CD4-positive, alpha-beta T cell treated with Interleukin-6 at 100 ng/mL for 8 hours (primary cell): Measurements from ENCODE around the gene EPB41.

Source experiments
- DNase-seq: peaks from one replicate; pipeline ENCODE4 v3.0.0-alpha.2; 2020; ENCODE audit warnings: mixed read lengths, low spot score

The EPB41 gene

DNA sequence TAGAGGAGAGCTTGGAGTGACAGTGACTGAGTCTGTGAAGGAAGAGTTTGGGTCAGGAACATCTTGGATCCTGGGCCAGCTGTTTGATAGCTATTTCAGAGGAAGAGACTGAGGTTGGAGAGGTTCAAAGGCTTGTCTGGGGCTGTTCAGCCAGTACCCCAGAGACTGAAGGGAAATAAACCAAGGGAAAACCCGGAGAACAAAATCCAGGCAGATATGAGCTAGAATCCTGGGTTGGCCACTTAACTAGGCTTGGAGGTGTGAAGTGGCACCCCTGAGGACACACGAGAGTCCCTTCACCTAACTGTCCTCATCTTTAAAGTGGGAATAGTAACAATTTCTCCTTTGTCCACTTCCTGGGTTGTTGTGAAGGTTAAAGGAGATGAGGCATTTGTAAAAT, 23.1 kb upstream of the EPB41 start:
- no peak for DNase-seq

DNA sequence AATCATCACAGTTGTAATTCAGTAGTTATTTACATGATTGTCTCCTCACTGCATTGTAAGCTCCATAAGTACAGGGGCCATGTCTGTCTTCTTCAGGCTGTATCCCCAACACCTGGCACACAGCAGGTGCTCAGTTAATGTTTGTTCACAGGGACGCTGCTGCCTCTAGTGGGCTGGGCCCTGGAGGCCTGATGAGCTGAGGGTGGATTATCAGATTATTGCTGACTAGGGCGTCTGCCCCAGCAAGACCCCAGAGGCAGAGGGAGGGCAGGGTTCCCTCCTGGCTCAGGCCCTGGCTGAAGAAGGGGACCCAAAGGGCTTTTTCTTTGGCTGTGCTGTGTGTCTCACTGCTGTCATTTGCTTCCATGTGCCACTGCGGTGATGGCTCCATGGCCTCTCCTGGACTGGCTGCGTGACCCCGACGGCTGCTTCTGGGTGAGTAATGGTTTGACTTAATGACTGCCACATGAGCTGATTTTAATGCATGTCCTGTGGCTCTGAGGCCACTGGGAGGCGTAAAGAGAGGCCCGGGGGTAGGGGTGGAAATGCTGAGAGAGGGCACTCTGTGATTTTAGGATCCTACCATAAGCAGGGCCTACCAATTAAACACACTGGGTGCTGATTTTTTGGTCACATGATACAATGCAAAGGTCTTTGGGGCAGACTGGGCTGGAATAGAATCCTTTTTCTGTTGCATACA, 20.8 kb upstream of the EPB41 start:
- no peak for DNase-seq

GRCh38 chr1:28894785-28895184, 19.6 kb upstream of the EPB41 start:
- DNase-seq, result no peak

- no peak for DNase-seq
Observed at GRCh38 chr1:28895896-28896608, 18.3 kb upstream of the EPB41 start.

DNA sequence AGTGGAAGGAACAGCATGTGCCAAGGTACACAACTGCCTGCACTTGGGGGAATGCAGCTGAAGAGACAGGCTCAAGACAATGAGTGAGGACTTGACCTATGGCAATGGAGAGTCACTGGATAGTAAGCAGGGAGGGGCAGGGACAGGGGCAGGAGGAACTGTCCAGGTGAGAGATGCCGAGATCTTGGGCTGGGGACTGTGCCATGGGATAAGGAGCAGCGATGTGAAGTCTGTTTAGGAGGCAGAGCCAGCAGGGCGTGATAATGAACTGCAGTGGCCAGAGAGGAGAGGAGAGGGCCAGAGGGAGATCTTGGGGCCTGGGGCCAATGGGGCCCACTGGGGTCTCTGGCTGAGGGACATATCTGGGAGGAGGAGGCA, 17.8 kb upstream of the EPB41 start:
- no peak for DNase-seq

DNA sequence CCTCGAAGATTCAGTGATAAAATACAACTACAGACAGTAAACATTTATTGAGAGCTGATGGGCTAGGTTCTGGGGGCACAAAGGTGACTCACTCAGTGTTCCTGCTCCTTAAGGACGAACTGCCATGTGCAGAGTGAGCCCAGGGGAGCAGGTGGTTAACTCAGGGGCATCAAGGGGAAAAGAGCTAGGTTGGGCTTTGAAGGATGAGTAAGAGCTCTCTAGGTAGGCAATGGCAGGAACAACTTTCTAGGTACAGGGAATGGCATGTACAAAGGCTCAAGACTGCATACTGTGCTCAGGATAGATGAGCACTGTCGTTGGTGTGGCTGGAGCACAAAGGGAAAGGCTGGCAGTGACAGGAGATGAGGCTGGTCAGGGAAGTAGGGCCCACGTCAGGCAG, 16.6 kb upstream of the EPB41 start:
- DNase-seq, result no peak

DNA sequence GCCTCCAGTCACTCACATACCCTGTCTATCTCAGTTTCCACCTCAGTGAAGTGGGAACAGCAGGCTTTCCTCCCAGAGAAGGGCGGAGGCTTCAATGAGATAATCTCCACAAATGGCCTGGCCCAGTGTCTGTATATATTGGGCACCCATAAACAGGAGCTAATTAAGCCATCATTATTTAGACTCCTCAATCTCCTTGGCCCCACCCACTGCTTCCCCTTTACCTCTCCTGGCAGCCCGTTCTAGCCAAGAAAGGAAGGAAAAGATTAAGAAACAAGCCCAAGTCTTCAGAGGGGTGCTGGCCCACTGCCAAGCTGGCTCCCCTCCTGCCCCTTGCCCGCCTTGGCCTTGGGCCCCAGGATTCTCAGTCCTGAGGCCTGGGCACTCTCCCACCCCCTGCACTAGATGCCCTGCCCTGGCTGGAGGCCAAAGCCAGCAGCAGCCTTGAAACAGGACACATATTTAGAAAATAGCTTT, 15.9 kb upstream of the EPB41 start:
- no peak for DNase-seq

- no peak for DNase-seq
Observed at GRCh38 chr1:28899267-28899666, 15.1 kb upstream of the EPB41 start.

DNA sequence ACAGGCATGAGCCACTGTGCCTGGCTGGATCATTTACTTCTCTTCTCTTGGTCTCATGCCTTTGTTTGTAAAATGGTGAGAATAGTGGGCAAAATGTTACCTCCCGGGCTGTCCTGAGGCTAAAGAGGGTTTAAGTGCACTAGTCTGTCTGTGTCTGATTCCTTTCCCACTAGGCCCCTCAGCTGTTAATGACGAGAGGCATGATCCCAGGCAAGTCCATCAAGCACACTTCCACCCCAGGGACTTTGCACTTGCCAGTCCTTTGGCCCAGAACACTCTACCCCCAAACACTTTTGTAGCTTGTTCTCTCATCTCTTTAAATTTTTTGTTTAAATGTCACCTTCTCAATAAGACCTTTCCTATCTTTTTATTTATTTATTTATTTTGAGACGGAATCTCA, 13.8 kb upstream of the EPB41 start:
- no peak for DNase-seq

DNA sequence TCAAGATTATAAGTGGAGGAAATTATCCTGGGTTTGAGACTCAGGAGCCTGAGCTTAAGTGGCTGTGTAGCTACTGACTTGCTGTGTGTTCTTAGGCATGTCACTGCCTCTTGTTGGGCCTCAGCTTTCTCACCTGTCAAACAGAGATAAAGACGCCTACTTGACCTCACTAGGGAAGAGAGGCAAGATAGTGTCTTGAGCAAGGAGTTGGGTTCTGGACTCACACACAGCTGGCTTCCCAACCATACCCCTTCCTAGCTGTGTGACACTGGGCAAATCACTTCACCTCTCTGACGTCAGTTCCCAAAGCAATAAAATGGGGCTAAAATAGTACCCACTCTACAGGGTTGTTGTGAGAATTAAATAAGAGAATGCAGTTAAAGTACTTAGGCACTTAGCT, 11.6 kb upstream of the EPB41 start:
- no peak for DNase-seq

GRCh38 chr1:28905921-28906666, 8.3 kb upstream of the EPB41 start:
- no peak for DNase-seq

GRCh38 chr1:28909198-28909597, 5.2 kb upstream of the EPB41 start:
- DNase-seq, result no peak

GRCh38 chr1:28910379-28911115, 3.8 kb upstream of the EPB41 start:
- DNase-seq, result no peak

- DNase-seq, result no peak
Observed at GRCh38 chr1:28913786-28914227, 562 bp upstream of the EPB41 start.

DNA sequence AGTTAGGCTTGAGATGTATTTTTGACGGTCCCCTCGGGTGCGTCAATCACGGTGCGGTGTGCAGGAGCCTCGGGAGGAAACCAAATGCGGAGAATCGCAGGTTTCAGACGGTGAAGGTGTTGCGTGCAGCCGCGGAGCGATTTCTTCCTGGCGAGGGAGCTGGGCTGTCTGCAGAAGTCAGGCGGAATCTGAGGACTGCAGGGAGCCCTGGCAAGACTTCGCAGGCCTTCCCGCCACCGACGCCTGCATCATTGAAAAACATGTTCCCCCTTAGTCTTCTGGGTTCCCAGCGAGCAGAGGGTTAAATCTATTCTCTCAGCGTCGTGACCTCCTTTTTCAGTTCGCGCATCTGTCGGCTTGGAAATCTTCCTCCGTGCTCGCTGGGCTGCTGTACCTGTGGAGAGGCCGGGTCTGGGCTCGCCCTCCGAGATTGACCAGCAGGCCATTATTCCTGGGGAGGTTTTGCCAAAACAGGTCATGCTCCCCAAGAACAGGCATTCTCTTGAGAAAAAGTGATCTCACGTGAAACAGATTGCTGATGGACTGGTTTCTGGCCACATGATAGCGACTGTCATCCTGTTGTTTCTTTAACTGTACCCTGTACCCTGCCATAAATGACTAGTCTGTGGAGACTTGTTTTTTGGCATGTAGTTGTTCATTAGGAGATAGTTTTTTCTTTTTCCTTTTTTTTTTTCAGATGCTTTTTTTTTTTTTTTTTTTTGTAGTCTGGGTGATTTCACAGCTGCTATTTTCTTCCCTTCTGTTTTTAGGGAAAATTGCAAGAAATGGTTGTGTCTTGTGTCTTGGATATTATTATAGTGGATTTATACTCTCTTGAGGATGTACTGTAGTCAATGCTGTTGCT, 894 bp downstream of the EPB41 start:
- DNase-seq, result peak; percentile 60

- DNase-seq, result no peak
Observed at GRCh38 chr1:28917757-28918118, 3.4 kb downstream of the EPB41 start.

- no peak for DNase-seq
Observed at GRCh38 chr1:28921286-28921869, 7.0 kb downstream of the EPB41 start.

- DNase-seq, result no peak
Observed at GRCh38 chr1:28925350-28925891, 11.1 kb downstream of the EPB41 start.

DNA sequence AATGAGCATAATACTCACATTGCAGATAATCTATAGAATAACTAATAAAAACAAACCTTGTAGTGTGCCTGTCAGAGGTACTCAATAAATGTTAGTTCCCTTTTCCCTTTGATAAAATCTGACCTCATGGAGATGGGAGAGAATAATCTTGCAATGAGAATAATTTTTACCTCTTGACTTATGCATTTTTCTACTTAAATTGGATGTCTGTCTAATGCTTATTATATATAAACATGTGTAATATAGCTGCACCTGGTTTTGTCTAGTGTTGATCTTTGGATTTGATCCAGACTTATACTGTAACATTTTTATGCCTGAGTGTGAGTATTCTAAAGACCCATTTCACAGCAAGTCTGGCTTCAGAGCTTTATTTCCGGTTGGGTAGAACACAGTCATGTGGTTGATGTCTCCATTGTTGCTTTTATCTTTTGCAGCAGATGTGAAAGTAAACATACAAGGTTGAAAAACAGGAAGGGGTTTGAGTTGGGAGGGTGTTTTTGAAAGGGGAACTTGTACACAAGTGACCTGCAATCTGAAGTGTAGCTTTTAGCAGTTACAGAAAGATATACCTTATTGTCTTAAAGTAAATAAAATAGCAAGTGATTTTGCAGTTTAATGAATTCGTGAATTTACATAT, 12.4 kb downstream of the EPB41 start:
- DNase-seq, result peak; percentile 85

- no peak for DNase-seq
Observed at GRCh38 chr1:28927266-28927647, 12.9 kb downstream of the EPB41 start.
